Activated CD4-positive, alpha-beta T cell treated with anti-CD3 and anti-CD28 coated beads, Interleukin-10, Interleukin-2, amounts not matched to agents 100 ng/mL and 50 ng/mL, durations not matched to agents 16 hours and 8 hours (primary cell): ENCODE results near the gene GBX1.

Experiments used
- DNase-seq: peaks from one replicate; pipeline ENCODE4 v3.0.0-alpha.2; 2020

The GBX1 gene

DNA sequence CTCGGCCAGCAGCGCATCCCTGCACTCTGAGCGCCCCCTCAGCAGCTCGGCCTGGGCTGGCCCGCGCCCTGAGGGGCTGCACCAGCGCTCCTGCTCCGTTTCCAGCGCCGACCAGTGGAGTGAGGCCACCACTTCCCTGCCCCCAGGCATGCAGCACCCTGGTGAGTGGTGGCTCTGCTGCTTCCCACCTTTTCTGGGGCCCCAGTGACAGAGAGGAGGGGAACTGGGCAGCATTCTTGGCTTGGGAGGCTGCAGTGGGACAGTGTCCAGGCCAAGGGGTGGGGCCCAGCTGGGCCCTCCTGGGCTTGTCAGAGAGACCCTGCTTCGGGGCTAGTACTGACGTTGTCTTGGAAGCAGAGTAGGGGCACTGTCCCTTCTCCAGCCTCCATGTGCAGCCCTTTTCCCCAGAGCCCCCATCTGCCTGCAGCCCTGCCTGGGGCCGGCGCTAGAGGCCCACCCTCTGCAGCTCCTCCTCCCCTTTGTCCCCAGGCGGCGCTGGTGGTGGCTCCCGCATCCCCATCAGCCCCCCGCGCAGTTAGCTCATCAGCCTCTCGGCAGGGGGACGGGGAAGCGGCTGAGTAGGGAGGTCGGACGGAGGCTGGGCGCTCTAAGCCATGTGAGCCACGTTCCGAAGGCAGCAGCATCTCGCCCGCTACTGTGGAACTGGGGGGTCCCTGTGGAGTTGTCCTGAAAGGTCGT is 29.2 kb downstream of the GBX1 start:
- DNase-seq: no peak

DNA sequence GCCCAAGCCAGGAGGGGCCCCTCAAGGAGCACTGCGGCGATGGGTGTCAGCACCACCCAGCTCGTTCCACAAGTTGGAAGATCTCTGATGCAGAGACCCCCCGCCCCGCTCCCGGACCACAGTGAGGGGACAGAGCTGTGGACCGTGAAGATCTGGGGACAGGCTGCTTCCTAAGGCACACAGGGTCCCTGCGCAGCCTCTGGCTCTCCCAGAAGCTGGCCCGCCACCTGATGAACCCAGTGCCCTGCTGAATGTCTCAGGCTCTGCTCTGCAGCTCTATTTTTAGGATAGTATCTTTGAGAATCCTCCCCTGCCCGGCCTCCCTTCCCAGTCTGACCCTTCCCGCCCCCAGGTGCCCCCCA is 29.7 kb downstream of the GBX1 start:
- DNase-seq: no peak

DNA sequence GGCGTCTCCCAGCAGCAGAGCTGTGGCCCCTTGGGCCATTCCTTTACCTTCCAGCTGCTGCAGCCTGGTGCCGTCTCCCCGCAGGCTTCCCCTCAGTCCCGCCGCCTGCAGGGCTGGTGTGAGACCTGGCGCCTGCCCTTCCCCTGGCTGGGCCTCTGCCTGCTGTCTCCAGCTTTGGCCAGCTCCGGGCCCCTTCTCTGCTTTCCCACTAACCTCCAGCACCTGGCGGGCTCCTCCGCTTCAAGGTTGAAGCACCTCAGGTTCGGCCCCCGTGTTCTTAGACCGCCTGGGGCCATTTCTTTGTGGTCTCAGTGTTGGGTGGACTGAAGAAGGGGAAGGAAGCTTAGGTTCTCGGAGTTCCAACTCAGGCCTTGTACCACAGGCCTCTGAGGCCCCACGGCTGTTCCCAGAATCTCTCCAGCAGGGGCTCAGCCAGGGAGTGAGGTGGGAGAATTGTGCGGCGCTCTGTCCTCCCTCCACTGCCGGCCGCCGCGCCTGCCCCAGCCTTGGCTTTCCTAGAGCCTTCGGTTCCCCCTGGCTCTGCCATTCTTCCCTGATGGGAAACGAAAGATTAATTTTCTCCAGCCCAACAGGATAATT is 30.3 kb downstream of the GBX1 start:
- DNase-seq: no peak

DNA sequence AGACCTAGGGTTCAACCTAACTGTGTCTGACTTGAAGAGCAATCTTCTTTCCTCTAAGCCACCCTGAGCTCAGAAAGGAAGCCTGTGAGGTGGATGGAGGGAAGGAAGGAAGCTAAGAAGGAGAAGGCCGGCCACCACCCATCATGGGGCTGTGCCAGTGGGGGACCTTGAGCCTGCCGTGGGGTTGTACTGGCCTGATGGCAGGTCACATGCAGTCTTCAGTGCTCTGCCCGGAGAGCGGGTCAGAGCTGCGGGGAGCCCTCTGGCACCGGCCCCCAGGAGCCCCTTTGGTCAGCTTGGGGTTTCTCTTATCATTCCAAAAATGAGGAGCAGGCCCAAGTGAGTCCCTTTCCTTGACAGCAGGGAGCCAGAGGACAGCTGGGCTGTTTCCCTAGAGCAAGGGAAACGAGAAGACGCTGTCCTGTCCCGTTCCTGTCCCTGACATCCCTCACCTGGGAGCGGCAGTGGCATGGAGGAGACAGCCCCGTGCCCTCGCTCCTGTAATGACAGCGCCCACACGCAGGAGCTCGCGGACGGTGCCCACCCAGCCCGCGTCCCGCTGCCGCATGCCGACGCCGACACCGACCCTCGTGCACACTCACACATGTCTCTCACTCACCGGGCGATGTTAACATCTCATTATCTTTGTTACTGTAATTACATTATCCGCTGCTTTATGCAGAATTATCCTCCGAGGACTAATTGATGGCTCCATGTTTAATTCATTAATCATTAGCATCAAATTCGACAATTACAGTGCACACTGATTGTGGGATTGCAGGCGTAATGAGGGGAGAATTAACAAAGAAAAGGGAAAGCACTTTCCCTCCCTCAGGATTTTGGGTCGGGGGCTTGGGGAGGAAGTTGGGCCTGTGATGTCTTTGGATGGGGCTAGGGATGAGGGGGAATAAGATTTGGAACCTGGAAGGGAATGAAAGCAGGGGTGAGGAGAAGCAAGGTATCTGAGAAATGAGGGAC is 31.3 kb downstream of the GBX1 start:
- no peak for DNase-seq

DNA sequence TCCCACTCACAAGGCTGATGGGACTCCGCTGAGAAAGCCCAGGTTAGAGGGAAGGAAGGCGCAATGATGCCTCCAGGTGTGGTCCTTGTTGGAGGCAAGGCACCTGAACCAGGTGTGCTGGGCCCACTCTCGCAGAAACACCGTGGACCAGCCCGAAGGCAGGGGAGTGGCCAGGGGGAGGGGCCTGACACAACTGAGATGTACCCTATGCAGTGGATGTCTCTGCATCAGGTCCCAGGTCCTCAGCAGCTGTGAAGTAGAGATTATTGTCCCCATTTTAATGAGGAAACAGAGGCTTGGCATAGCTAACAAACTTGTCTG is 32.0 kb downstream of the GBX1 start:
- DNase-seq: no peak

DNA sequence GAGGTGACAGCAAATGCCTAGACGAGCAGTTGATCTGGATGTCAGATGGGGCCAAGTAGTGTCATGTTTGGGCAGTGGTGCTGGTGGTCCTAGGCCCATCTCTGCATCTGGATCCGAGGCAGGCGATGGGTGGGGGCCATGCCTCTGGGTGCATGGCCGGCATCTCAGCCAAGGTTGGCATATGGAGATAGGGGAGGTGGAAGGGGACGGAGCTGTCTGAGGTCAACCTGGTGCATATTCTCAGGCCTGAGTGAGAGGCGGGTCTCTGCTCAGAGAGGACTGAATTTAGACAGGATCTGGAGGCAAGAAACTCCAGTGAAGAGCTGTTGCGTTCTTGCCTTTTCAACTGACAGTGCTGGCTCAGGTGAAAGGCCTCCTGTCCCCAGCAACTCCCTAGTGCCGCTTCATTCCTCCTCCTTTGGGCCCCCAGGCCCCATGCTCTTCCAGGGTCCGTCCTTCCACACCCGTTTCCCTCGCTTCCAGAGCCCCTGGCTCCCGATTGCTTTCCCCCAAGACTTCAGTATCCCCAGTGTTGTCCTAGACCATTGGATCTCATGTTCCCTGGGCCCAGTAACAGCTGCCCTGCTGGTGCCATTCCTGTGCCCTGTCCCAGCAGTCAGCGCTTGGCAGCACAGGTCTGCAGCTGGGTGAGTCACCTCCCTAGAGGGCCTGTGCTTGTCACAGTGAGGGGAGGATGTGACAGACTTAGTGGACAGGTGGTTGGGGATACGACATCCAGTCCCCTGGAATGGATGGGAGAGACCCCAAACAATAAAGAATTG is 32.6 kb downstream of the GBX1 start:
- no peak for DNase-seq

DNA sequence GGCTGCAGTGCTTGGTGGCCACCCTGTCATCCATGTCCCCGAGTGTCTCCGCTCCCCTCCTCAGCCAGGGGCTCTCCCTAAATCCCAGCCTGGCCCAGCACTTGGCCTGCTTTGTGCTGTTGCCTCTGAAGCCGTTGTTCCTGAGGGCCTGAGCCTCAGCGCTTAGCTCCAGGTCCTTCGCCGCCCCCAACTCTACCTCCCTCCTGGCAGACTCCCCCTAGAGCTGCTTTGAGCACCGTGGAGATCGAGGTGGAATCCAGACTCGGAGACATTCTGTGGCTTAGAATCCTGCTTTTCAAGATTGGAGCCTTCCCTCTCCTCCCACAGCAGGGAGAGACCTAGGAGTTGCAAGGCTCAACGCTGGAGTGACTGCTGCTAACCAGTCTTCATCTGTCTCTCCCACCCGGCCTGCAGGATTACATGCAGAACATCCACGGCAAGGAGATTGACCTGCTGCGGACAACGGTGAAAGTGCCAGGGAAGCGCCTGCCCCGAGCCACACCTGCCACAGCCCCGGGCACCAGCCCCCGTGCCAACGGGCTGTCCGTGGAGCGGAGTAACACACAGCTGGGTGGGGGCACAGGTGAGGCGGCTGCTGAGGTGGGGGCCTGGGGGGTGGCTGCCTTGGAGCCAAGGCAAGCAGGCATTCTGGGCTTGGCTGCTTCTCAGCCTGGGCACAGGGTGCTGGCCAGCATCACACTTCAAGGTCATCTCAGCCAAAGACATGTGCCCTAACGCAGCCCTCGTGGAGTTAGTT is 33.3 kb downstream of the GBX1 start:
- no peak for DNase-seq

DNA sequence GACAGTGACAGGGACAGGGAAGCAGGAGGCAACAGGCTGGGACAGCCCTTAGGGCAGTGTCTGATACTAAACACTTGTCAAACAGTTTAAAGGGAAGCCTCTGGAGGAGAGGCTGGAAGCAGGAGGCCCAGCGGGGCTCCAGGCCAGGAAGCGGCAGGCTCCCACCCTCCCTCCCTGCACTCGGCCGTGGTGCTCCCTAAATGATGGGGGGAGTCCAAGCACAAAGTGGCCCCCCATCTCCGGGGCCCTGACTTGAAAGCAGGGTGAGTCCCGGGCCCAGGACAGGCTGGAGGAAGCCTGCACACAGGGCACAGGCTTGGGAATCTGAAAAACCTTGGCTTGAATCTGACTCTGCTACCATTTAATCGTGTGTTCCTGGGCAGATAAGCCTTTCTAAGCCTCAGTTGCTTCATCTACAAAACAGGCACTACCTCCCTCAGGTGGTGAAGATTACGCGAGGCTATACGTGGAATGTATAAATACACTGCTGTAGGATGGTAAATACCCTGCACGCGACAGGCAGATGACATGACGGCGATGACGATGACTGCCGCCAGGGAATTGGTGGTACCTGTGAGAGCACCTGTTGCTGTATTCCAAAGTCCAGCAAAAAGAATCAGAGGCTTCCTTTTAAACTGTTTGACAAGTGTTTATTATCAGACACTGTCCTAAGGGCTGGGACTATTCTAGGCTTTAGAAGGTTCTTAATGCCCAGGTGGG is 34.1 kb downstream of the GBX1 start:
- no peak for DNase-seq

DNA sequence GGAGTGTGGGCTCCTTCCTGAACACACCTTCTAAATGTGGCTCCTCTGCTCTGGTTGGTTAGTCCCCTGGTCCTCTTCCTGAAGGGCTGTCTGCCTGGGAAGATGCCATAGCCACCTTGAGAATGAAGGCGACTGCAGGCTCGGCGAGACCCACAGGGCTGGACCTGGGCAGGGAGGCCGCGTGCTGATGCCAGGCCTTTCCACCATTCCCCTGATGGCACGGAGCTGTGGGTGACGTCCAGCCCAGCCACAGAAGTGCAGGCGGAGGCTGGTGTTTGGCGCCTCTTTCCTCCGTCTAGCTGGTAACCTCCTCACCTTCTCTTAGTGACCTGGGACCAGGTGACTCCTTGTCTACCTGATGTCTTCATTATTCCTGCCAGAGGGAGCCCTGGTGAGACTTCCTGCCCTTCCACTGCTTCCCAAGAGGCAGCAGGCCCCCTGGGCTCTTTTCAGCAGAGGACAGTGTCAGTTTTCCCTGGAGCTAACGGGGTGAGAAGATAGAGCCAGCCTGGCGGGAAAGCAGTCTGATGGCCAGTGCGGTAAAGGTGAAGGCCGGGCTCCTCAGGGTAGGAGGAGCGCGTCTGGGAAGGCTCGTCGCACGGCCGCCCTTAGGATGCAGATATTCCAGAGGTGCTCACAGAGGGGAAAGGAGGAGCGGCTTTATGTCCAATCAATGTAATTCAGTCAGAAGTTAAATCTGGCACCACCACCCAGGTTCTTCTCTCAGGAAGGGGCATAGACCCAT is 34.9 kb downstream of the GBX1 start:
- DNase-seq: no peak

DNA sequence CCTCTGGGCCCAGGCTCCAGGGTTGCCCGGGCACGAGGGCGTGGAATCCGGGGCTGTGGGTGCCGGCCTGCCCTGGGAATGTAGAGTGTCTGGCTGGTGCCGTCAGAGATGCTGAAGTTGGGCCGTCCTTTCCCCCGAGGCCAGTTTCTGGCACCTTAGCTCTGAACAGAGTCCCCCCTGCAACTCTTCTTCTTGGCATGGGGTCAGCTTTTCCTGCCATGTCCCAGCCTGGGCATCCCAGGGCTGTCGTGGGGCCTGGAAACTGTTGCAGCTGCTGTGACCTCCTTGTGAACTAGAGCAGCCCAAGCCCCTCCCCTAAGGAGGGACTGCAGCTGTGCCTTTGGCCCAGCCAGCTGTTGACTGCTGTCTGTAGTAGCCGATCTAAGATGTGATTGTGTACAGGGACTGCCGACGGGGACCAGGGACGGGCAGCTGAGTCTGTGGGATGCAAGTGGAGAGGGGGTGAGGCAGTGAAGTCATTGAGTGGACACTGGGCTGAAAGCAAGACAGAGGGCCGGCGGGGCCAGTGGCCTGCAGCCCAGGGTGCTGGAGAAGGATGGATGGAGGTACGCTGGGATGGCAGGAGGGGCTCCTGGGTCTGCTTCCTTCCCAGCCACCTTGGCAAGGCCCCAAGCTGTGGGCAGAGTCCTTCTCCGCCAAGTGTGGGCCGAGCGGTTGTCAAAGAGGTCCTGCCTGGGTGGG is 35.8 kb downstream of the GBX1 start:
- no peak for DNase-seq

DNA sequence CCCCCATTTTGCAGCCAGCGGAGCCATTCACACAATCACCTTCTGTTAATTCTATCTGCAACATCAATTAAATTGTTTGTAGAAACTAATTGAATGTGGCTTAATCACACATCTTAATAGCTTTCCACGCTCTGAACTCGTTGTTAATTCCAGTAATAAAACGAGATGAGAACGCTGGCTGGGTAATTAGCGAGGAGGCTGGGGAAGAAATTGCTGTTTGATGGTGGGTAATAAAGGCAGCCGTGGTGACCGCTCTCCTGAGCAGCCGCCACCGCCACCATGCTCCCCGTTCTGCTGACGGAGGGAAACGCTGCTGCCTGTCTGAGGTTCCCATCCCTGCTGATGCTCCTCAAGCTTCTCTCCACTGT is 36.3 kb downstream of the GBX1 start:
- no peak for DNase-seq

DNA sequence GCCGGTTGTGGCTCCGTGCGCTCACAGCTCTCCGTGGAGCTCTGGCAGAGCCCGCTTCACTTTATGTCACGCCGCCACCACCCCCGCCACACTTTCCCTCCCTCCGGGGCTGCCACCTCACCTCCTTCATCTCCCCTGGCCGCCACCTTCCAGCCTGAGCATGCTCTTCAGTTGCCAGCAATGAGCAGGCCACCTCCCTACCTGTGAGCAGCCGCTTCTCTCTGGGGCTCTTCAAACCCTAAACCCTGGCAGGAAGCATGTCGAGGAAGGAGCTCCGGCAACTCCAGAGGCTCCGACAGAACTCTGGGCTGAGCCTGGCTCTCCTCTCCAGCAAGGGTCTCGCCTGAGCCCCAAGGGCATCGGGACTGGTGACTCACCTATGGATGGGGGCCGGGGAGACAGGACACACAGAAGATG is 36.7 kb downstream of the GBX1 start:
- no peak for DNase-seq

DNA sequence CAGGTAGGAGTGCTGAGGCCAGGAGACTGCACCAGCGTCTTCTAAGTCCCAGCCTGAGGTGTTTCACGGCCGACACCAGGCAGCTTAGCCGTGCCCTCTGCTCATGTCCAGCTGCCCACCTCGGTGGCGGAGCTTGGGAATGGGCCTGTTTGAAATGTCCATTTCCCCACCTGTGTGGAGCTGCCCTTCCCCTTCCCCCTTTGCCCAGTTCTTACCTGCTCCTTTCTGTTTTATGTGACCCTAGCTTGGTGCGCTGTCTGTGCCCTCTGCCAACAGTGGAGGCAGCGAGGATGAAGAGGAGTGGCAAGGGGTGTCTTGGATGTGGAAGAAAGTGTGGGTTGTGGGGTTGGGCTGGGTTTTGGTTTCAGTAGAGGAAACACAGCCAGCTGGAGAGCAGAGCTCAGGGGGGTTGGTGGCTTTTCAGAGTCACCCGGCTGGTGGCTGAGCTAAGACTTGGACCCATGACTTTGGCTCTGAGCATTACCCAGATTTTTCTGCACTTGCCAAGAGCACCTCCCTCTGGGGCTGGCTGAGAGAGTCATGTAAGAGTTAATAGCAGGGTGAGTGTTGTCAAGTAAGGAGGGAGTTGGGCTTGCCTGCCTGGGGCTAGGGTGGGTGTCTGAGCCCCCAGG is 37.4 kb downstream of the GBX1 start:
- no peak for DNase-seq

DNA sequence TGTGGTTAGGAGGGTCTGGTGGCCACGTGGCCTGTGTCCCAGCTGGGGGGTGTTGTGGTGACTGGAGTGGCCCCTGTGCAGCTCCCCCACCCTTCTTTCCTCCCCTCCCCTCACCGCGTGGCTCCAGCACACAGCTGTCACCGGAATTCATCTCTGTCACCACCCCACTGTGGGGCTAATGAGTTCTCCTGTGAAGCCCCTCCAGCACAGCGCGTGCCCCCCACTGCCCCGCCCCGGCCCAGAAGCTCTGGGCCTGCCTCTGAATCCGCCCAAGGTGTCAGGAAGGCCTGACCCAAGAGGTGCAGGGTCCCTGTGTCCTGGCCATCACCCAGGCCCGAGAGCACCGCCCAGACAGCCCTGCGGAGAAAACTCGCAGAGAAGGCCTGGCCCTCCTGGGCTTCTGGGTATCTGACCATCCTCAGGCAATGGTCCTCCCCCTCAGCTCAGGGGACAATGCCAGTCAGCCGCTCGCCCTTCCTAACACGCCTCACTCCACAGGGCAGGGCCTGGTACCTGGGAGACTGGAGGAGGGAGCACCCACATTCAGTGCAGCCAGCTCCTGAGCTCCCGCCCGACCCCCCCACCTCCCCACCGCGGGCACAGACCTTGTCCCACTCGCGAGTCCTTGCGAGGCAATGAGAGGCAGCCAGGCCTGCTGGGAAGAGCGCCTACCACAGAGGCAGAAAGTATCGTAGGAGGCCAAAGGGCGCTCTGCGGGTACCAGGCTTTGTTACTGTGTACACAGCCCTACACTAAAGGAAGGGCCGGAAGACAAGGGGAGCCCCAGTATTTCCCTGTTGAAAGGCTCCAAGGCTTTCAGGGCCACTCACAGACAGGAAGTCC is 38.2 kb downstream of the GBX1 start:
- DNase-seq: no peak

DNA sequence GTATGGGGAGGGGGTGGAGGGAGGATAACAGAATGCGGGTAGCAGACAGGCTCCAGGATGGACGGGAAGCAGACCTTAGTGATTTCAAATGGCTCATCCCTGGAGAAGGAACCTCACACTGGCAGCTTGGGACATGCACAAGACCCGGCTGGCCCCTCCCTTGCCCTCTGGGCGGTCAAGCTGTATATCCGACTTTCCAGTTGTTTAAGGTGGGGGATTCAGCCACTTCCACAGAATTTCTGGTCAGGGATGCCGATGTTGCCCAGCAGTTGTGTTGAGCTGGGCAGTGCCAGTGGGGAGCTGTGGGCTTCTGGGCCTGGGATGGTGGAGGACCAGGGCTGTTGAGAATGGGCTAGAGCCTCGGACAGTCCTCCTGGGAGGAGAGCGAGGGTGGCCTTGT is 38.8 kb downstream of the GBX1 start:
- DNase-seq: no peak

DNA sequence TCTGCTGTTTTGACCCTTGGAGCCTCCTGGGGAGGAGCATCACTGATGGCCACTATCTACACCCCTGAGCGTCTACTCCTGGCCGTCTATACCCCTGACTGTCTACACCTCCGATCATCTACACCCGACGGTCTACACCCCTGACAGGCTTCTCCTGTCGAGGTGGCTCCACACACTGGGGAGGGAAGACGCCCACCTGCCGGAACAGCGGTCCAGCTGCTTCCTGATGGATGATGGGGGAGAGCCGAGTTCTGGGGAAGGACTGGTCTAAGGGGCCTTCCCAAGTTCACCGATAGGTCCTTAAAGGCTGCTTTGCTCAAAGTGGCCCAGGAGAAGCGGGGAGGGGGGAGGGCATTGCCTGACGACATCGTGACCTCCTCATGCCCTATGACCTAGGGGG is 39.4 kb downstream of the GBX1 start:
- DNase-seq: no peak

DNA sequence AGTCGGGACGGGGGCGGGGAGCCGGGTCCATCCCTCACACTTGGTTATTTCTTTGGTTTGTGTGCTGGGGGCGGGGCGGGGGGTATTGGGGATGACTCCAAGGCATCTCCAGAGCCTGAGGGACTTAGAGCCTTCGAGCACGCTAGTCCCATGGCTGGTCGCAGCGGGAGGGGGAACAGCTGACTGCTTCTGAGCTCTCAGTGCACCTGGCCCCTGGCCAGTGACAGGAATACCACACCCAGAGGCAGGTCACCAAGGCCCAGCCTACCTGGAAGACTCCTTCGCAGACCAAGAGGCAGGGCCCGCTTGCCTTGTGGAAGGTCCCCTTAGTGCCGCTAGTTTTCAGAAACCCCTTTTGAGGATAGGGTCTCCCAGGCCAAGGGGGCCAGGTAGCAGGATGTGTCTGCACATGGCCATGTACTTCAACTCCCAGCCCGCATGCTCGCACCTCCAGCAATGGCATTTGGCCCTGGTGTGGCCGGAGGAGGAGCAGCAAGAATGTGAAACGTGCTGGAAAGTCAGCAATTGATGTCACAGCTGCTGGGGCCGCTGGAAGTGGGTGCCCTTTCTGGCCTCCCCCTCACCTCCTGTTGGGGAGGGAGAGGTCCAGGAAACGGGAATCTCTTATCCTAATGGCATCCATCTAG is 40.9 kb downstream of the GBX1 start:
- no peak for DNase-seq

DNA sequence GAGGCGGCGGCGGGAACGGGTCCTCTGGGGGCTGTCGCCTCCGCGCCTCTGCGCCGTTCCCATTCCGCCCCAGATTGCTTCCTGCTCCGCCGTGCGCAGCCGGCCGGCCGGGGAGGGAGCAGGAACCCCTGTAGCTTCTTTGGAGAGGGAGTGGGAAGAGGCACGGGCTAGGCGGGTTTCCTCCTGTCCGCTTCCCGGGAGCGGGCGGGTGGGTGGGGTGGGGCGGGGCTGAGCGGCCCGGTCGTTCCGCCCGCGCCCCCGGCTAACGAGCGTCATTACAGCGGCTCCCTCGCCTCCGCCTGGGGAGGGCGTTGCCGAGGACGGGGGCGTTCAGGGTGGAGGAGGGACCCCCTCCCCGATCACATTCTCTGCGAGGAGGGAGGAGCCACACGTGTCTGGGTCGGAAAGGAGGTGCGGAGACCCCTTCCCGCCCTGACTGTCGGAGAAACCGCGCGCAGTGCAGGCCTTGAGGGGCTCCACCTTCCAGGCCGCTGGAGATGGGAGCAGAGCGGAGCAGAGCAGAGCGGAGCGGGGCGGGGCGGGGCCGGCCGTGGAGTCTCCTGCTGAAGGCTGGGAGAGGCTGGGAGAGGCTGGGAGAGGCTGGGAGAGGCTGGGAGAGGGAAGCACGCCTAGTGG is 41.5 kb downstream of the GBX1 start:
- no peak for DNase-seq
